GM19238 (cell line): ENCODE measurements around the gene NFX1.
"Not testable (repeated sequence)": the region's sequence is repeated elsewhere in the genome, so short reads cannot be mapped to it uniquely, and the experiment has no call there.

Experiments
- DNase-seq: peaks from one replicate; pipeline ENCODE4 v3.0.0; 2011; ENCODE audit warnings: low spot score; ENCODE audit not compliant: insufficient read length

NFX1 gene

DNA sequence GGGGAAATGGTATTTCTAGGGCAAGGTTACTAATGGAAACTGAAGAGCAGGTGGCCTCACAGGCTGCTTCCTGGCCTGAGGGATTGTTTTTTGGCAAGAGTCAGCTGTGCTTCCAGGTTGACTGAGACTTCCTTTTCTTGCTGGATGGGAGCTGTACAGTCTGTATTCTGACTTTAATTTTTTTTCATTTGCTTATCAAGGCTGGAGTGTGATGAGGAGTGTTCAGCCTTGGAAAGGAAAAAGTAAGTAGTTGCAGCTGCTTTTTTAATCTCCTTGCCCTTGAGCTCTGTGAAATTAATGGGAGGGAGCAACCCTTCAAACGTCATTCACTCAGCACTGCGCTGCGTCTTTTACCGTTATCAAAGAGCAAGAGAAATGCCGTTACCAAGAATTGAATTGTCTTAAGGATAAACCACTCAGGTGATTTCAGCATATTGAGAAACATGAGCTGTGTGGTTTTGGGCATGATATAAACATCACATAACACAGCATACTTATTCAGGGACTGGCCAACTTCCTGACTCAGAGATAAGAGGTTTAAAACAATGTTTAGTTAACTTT lies 64.4 kb downstream of the NFX1 start:
- DNase-seq: no peak

DNA sequence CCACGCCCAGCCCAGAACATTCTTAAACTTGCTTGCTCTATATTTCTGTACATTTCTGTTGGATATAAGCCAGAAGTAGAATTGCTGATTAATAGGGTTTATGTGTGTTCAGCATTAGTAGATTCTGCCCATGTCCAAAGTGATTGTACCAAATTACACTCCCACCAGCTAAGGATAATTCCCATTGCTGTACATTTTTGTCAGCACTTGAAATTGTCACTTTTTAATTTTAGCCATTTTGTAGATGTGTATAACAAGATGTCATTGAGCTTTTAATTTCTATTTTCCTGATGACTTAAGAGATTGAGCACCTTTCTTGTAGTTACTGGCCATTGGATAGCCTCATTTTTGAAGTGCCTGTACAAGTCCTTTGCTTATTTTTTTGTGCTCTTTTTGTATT lies 65.6 kb downstream of the NFX1 start:
- no peak for DNase-seq

DNA sequence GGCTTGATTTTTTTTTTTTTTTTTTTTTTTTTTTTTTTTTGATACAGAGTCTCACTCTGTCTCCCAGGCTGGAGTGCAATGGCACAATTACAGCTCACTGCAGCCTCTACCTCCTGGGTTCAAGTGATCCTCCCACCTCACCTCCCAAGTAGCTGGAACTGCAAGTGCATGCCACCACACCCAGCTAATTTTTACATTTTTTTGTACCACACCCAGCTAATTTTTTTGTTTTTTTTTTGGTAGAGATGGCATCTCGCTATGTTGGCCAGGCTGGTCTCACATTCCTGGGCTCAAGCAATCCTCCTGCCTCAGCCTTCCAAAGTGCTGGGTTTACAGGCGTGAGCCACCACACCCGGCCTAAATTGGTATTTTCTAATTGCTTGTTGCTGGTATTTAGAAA lies 68.3 kb downstream of the NFX1 start:
- DNase-seq: not testable (repeated sequence)

- no peak for DNase-seq
Measured at GRCh38 chr9:33364127-33364526, 73.8 kb downstream of the NFX1 start.

DNA sequence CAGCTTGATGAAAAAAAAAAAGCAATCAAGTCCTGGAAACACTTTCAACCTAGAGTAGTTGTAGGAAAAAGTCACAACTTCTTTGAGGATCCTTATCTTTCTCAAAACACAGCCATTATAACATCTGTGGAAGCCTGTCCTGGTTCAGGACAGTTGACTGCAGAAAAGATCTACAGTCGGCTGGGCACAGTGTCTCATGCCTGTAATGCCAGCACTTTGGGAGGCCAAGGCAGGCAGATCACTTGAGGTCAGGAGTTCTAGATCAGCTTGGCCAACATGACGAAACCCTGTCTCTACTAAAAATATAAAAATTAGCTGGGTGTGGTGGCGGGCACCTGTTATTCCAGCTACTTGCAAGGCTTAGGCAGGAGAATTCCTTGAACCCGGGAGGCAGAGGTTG lies 74.5 kb downstream of the NFX1 start:
- not testable (repeated sequence) for DNase-seq

- DNase-seq: no peak
Measured at GRCh38 chr9:33366979-33367480, 76.7 kb downstream of the NFX1 start.

- DNase-seq: no peak
Measured at GRCh38 chr9:33372900-33373299, 82.6 kb downstream of the NFX1 start.

DNA sequence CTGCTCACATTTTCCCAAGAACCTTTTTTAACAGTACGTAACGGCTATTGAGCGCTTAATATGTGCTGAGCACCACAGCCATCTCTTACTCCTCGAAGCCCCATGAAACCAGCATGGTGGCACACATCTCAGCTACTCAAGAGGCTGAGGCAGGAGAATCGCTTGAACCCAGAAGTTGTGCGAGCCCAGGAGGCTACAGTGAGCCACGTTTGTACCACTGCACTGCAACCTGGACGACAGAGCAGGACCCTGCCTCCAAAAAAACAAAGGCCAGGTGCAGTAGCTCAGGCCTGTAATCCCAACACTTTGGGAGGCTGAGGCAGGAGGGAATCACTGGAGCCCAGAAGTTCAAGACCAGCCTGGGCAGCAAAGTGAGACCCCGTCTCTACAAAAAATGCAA lies 83.9 kb downstream of the NFX1 start:
- DNase-seq: no peak

DNA sequence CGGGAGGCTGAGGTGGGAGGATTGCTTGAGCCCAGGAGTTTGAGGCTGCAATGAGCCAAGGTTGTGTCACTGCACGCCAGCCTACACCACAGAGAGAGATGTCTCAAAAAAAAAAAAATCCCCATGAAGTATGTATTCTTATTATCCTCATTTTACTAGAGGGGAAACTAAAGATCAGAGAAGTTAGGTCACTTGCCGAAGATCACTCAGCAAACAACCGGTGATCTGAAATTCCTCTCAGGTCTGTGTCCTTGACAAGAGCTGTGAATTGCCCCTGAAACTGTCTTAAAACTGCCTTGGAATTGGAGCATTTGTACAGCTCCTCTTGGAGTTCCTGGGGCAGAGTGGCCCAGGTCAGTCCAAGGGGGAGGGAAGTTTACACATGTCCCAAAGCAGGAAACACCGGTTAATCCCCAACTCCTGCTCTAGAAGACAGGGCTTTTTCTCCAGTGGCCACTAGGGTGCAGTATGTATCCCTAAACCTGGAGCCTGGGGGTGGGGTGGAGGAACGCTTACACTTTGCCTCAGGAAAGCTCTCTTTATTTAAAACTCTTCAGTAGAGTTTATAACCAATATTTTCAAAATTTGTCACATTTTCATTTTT lies 84.4 kb downstream of the NFX1 start:
- DNase-seq: peak; percentile 56

DNA sequence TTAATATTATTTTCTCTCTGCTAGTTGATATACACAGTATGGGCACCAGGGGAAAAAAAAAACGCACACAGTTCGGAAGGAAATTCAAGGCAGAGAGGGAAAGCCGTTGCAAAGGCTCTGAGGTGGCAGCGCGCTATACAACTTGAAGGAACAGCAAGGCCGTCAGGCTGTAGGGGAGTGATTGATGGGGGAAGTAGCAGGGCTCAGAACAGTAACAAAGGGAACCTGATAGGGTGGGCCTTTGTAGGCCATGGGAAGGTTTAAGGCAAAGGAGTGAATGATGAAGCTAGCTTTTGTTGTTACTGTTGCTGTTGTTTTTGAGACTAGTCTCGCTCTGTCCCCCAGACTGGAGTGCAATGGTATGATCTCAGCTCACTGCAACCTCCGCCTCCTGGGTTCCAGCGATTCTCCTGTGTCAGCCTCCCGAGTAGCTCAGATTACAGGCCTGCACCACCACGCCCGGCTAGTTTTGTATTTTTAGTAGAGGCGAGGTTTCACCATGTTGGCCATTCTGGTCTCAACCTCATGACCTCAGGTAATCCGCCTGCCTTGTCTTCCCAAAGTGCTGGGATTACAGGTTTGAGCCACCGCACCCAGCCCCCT lies 85.0 kb downstream of the NFX1 start:
- no peak for DNase-seq

DNA sequence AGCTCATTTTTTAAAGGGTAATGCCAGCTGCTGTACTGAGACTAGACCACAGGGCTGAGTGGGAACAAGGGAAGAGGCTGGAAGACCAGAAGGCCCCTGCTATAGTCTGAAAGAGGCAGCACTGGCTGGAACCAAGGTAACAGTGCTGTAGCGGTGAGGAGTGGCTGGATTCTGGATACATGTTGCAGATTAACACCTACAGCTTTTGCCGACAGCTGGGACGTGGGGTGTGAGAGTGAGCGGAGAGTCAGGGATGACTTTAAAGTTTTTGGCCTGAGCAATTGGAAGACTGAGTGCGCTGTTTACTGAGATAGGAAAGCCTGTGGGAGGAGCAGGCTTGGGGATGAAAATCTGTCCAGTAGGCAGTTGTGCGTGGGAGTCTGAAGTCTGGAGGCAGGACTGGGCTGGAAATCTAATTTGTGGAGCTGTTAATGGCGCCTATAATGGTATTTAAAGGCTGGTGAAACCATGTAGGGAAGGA lies 85.6 kb downstream of the NFX1 start:
- DNase-seq: no peak

- DNase-seq: no peak
Measured at GRCh38 chr9:33377089-33377715, 86.9 kb downstream of the NFX1 start.

DNA sequence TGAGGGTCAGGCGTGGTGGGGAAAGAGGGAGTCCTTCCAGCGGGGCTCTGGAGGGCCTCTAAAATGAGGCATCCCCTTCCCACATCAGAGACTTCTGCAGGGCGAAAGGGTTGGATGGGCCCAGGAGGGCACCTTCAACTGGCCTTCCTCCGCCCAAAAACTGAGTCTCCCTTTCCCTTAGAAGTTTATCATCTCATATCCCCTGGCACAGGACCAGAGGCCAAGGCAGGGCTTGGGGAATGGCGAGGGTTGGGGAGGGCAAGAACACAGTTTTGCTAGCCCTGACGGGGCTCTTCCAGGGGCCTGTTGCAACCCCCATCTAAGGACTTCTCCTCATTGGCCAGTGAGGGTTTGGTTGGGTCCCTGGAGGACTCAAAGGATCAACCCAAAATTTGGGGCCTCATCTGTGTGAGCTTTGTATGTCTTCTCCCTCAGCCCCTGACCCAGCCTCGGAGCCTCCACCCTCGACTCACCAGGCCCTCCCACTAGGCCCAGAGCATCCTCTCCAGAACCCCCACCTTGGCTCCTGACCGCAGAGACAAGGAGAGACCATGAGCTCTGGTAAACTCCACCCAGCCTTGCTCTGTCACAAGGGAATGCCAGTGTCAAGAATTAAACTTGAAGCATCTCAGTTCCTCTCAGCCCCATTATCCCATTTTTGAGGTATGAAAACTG lies 87.9 kb downstream of the NFX1 start:
- DNase-seq: no peak

- DNase-seq: no peak
Measured at GRCh38 chr9:33379666-33380389, 89.5 kb downstream of the NFX1 start.

DNA sequence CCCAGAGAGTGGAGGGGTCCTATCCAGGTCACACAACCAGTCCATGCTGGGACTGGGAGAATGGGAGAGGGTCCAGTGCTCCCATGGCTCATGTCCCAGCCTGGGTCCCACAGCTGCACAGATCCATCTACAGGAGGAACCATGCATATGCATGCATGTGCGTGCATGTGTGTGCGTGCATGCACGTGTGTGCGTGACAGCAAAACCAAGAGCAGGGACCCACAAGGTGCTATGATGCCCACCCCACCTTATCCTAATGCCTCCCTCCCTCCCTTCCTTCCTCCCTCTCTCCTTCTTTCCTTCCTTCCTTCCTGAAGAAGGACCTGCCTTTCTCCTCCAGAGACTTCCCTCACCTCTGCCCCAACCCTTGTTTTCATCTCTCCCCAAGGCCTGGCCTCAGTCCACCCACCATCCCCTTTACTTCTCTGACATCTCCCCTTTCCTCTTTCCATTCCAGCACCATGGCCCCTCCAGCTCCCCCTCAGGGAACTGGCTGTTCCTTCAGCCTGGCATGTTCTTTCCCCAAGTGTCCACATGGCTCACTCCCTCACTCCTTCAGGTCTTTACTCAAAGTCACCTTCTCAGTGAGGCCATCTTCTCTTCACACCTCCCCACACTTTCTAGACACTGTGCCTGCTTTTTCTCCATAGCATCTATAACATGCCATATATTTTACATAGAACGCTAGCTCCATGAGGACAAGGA lies 90.2 kb downstream of the NFX1 start:
- DNase-seq: no peak

GRCh38 chr9:33381231-33381791 lies 91.0 kb downstream of the NFX1 start:
- no peak for DNase-seq

DNA sequence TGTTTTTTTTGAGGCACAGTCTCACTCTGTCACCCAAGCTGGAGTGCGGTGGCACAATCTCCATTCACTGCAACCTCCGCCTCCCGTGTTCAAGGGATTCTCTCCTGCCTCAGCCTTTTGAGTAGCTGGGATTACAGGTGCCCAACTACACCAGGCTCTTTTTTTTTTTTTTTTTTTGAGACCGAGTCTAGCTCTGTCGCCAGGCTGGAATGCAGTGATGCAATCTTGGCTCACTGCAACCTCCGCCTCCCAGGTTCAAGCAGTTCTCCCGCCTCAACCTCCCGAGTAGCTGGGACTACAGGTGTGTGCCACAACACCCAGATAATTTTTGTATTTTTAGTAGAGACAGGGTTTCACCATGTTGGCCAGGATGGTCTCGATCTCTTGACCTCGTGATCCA lies 92.1 kb downstream of the NFX1 start:
- not testable (repeated sequence) for DNase-seq

- not testable (repeated sequence) for DNase-seq
Measured at GRCh38 chr9:33383396-33383795, 93.1 kb downstream of the NFX1 start.

- not testable (repeated sequence) for DNase-seq
Measured at GRCh38 chr9:33385536-33385935, 95.2 kb downstream of the NFX1 start.

- DNase-seq: not testable (repeated sequence)
Measured at GRCh38 chr9:33385979-33386640, 95.8 kb downstream of the NFX1 start.
